ENCODE data around the gene ART4. TPM values are rescaled to one million over a fixed set of nuclear protein-coding genes. Genes with fewer than 3 reads are reported as not detected.
A peak's percentile ranks its signal among the peaks of the same experiment; 100 is the strongest.

Gene ART4, protein sequence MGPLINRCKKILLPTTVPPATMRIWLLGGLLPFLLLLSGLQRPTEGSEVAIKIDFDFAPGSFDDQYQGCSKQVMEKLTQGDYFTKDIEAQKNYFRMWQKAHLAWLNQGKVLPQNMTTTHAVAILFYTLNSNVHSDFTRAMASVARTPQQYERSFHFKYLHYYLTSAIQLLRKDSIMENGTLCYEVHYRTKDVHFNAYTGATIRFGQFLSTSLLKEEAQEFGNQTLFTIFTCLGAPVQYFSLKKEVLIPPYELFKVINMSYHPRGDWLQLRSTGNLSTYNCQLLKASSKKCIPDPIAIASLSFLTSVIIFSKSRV
- 3.5 TPM for total RNA-seq (ENCODE audit: unreplicated experiment)
- long read RNA-seq, partial matches to known transcripts: 0 of 1 reads
- long read RNA-seq, other reads (novel, unspliced or antisense): 0 of 1 reads

GRCh38 chr12:14843425-14843887 is at the start of gene ART4:
ART4 (minus strand) TSS chr12:14843526; CDS start chr12:14843113, 413 bp downstream.
- Mint-ChIP-seq H3K4me1 (ENCODE audit: unreplicated experiment) (peaks cover 30% of the 10 kb centered on the region), H3K9me3 (ENCODE audit: unreplicated experiment) (no peaks in the 10 kb centered on the region)
- peak; percentile 5 for DNase-seq (ENCODE audit: low spot score)

DNA sequence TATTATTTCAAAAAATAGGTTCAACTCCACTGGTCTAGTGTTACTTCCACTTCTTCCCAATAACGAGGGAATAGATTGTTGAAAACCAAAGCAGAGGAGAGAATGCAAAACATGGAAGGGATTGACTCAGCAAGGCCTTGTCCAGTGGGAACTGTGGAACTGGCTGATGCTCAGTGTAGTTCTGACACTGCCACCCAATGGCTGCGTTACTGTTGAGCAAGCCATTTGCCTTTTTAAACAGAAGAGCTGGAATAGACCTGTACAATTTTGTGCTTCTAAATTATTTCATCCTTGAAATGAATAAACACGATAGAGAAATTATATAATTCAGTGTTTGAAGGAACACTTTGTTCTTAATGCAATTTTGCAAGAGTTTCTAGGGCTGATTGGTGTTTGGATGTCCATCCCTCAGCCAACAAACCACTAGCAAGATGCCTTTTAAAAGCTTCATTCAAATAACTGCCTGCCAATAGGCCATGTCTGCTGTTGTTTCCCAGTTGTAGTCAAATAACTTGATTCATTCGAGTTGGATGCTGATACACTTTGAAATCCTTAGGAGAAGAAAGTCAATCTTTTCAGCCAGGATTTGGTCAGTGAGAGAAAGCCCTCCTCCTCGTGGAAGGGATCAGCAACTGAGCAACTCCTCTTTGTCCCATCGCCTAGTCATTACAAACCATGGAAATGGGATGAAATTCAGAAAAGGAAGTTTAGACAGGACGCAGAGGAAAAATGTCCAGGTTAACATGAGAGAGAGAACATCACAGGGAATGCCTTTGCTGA is 49.6 kb upstream of the ART4 start:
- no peak for DNase-seq (ENCODE audit: low spot score)
- Mint-ChIP-seq H3K27me3 (ENCODE audit: unreplicated experiment) (no peaks in the 10 kb centered on the region), H3K4me3 (ENCODE audit: unreplicated experiment) (no peak overlapping the region), H3K4me1 (ENCODE audit: unreplicated experiment) (peaks cover 7% of the 10 kb centered on the region), H3K27ac (ENCODE audit: unreplicated experiment) (no peak overlapping the region), H3K9me3 (ENCODE audit: unreplicated experiment) (no peaks in the 10 kb centered on the region), H3K36me3 (ENCODE audit: low read depth, unreplicated experiment) (no peaks in the 10 kb centered on the region)
- TF ChIP-seq, protein P1, sequence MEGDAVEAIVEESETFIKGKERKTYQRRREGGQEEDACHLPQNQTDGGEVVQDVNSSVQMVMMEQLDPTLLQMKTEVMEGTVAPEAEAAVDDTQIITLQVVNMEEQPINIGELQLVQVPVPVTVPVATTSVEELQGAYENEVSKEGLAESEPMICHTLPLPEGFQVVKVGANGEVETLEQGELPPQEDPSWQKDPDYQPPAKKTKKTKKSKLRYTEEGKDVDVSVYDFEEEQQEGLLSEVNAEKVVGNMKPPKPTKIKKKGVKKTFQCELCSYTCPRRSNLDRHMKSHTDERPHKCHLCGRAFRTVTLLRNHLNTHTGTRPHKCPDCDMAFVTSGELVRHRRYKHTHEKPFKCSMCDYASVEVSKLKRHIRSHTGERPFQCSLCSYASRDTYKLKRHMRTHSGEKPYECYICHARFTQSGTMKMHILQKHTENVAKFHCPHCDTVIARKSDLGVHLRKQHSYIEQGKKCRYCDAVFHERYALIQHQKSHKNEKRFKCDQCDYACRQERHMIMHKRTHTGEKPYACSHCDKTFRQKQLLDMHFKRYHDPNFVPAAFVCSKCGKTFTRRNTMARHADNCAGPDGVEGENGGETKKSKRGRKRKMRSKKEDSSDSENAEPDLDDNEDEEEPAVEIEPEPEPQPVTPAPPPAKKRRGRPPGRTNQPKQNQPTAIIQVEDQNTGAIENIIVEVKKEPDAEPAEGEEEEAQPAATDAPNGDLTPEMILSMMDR (IDR thresholded peaks at IDR 0.05; ENCODE audit: unreplicated experiment): no peak

More at GRCh38 chr12:14843425-14843887, at the start of gene ART4:
- H3K36me3 Mint-ChIP-seq (ENCODE audit: low read depth, unreplicated experiment): peaks cover 8% of the 10 kb centered on the region
- no peak within 1 kb of the TSS for H3K4me3 Mint-ChIP-seq (ENCODE audit: unreplicated experiment)
- no peak within 1 kb of the TSS for H3K27ac Mint-ChIP-seq (ENCODE audit: unreplicated experiment)
- TF ChIP-seq, protein P1 (IDR thresholded peaks at IDR 0.05; ENCODE audit: unreplicated experiment): no peak
- no peaks in the 10 kb centered on the region for H3K27me3 Mint-ChIP-seq (ENCODE audit: unreplicated experiment)

GRCh38 chr12:14890701-14891100 is 47.4 kb upstream of the ART4 start:
- no peak overlapping the region for H3K27ac Mint-ChIP-seq (ENCODE audit: unreplicated experiment)

DNA sequence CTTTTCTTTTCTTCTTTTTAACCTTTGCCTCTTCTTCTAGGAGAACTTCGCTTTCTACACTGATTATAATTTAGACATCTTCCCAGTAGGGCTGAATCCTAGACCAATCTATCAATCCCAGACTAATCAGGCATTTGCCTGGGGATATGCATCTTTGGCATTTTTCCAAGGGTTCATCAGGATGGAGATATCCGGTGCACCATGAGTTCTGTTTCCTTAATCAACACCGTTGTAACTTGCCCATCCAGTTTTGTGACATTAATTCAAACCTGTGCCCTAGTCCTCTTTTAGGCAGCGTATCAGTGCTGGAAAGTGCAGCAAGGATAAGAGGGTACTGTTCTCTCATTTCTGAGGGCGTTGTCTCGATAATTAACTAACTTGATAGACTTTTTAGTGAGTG is 42.9 kb upstream of the ART4 start:
- Mint-ChIP-seq H3K36me3 (ENCODE audit: low read depth, unreplicated experiment) (no peaks in the 10 kb centered on the region), H3K9me3 (ENCODE audit: unreplicated experiment) (no peaks in the 10 kb centered on the region), H3K4me1 (ENCODE audit: unreplicated experiment) (no peaks in the 10 kb centered on the region), H3K27ac (ENCODE audit: unreplicated experiment) (no peak overlapping the region), H3K4me3 (ENCODE audit: unreplicated experiment) (no peak overlapping the region), H3K27me3 (ENCODE audit: unreplicated experiment) (peaks cover 2% of the 10 kb centered on the region)
- TF ChIP-seq, protein P1 (IDR thresholded peaks at IDR 0.05; ENCODE audit: unreplicated experiment): no peak
- DNase-seq (ENCODE audit: low spot score): no peak

More at GRCh38 chr12:14890701-14891100, 47.4 kb upstream of the ART4 start:
- TF ChIP-seq, protein P1 (IDR thresholded peaks at IDR 0.05; ENCODE audit: unreplicated experiment): no peak
- Mint-ChIP-seq H3K9me3 (ENCODE audit: unreplicated experiment) (no peaks in the 10 kb centered on the region), H3K36me3 (ENCODE audit: low read depth, unreplicated experiment) (no peaks in the 10 kb centered on the region), H3K27me3 (ENCODE audit: unreplicated experiment) (peaks cover 2% of the 10 kb centered on the region), H3K4me1 (ENCODE audit: unreplicated experiment) (peaks cover 7% of the 10 kb centered on the region), H3K4me3 (ENCODE audit: unreplicated experiment) (no peak overlapping the region)
- DNase-seq (ENCODE audit: low spot score): no peak
